SK-N-SH treated with all-trans-retinoic acid at 6 μM for 48 hours (cell line): ENCODE results near the gene DPYD.

Experiments
- ATAC-seq: fragments of 200-7000 bp; cut with Tn5 transposase; 3 replicates; pipeline ENCODE4 v1.9.1; 2020; ENCODE audit warnings: mild to moderate bottlenecking, moderate library complexity
- ARNTL ChIP-seq: fragments of 450-650 bp; formaldehyde crosslinking; IDR thresholded peaks from 2 replicates; pipeline ENCODE4 v1.5.0; 2020; ENCODE audit warnings: low read depth, mild to moderate bottlenecking, moderate library complexity, borderline replicate concordance
- BACH2 ChIP-seq: fragments of 250-450 bp; sonication (Bioruptor Pico); IDR thresholded peaks from 2 replicates; pipeline ENCODE4 v1.9.0; 2021; ENCODE audit warnings: mild to moderate bottlenecking, borderline replicate concordance
- ESRRG ChIP-seq: fragments of 250-450 bp; sonication (Bioruptor Pico); IDR thresholded peaks from 2 replicates; pipeline ENCODE4 v1.6.1; 2021; ENCODE audit warnings: mild to moderate bottlenecking
- GLIS3 ChIP-seq: fragments of 250-450 bp; sonication (Bioruptor Pico); IDR thresholded peaks from 2 replicates; pipeline ENCODE4 v1.5.0; 2020; ENCODE audit warnings: mild to moderate bottlenecking, moderate library complexity
- ISL1 ChIP-seq: fragments of 250-450 bp; sonication (Bioruptor Pico); IDR thresholded peaks from 2 replicates; pipeline ENCODE4 v2.1.2; 2022; ENCODE audit warnings: mild to moderate bottlenecking, moderate library complexity
- OSR1 ChIP-seq: fragments of 250-450 bp; sonication (Bioruptor Pico); IDR thresholded peaks from 2 replicates; pipeline ENCODE4 v1.8.0; 2022; ENCODE audit warnings: moderate library complexity, mild to moderate bottlenecking, inconsistent platforms
- POU6F1 ChIP-seq: fragments of 250-450 bp; sonication (Bioruptor Pico); IDR thresholded peaks from 2 replicates; pipeline ENCODE4 v1.8.0; 2021; ENCODE audit warnings: low read depth, mild to moderate bottlenecking, moderate library complexity, borderline replicate concordance
- PPARA ChIP-seq: fragments of 250-450 bp; sonication (Bioruptor Pico); IDR thresholded peaks from 2 replicates; pipeline ENCODE4 v1.5.0; 2020; ENCODE audit warnings: mild to moderate bottlenecking, borderline replicate concordance
- RARB ChIP-seq: fragments of 250-450 bp; sonication (Bioruptor Pico); IDR thresholded peaks from 2 replicates; pipeline ENCODE4 v1.8.0; 2021; ENCODE audit warnings: mild to moderate bottlenecking, moderate library complexity
- SNAI2 ChIP-seq: fragments of 250-450 bp; sonication (Bioruptor Pico); IDR thresholded peaks from 2 replicates; pipeline ENCODE4 v1.5.0; 2020; ENCODE audit warnings: mild to moderate bottlenecking, moderate library complexity
- TCF4 ChIP-seq: fragments of 250-450 bp; sonication (Bioruptor Pico); IDR thresholded peaks from 2 replicates; pipeline ENCODE4 v1.8.0; 2021; ENCODE audit warnings: mild to moderate bottlenecking, moderate library complexity, borderline replicate concordance
- TOX ChIP-seq: fragments of 250-450 bp; sonication (Bioruptor Pico); IDR thresholded peaks from 2 replicates; pipeline ENCODE4 v1.8.0; 2021; ENCODE audit warnings: mild to moderate bottlenecking, moderate library complexity, borderline replicate concordance
- ZC3H10 ChIP-seq: fragments of 250-450 bp; sonication (Bioruptor Pico); IDR thresholded peaks from 2 replicates; pipeline ENCODE4 v1.5.1; 2021; ENCODE audit warnings: mild to moderate bottlenecking, moderate library complexity
- ZFP3 ChIP-seq: fragments of 250-450 bp; sonication (Bioruptor Pico); IDR thresholded peaks from 2 replicates; pipeline ENCODE4 v1.5.0; 2020; ENCODE audit warnings: mild to moderate bottlenecking, moderate library complexity
- ZFP30 ChIP-seq: fragments of 450-650 bp; formaldehyde crosslinking; IDR thresholded peaks from 2 replicates; pipeline ENCODE4 v1.5.0; 2022; ENCODE audit warnings: mild to moderate bottlenecking, moderate library complexity
- ZNF565 ChIP-seq: fragments of 450-650 bp; formaldehyde crosslinking; conservative IDR thresholded peaks from 2 replicates; pipeline ENCODE4 v1.5.0; 2020; ENCODE audit warnings: low read depth, mild to moderate bottlenecking, moderate library complexity
- ZNF70 ChIP-seq: fragments of 450-650 bp; formaldehyde crosslinking; IDR thresholded peaks from 2 replicates; pipeline ENCODE4 v1.5.0; 2020; ENCODE audit warnings: mild to moderate bottlenecking, moderate library complexity
- ZNF8 ChIP-seq: fragments of 450-650 bp; formaldehyde crosslinking; IDR thresholded peaks from 2 replicates; pipeline ENCODE4 v1.5.0; 2020; ENCODE audit warnings: mild to moderate bottlenecking, moderate library complexity
- TF ChIP-seq, protein P1 (sequence below): fragments of 250-450 bp; sonication (Bioruptor Pico); IDR thresholded peaks from 2 replicates; pipeline ENCODE4 v1.5.1; 2021; ENCODE audit warnings: mild to moderate bottlenecking, moderate library complexity
- TF ChIP-seq, protein P2 (sequence below): fragments of 250-450 bp; sonication (Bioruptor Pico); IDR thresholded peaks from 2 replicates; pipeline ENCODE4 v1.8.0; 2020; ENCODE audit warnings: mild to moderate bottlenecking, moderate library complexity, borderline replicate concordance
- TF ChIP-seq, protein P3 (sequence below): fragments of 250-450 bp; sonication (Bioruptor Pico); IDR thresholded peaks from 2 replicates; pipeline ENCODE4 v1.5.0; 2020; ENCODE audit warnings: mild to moderate bottlenecking, moderate library complexity

Gene DPYD

GRCh38 chr1:97730271-97730670 is 190.6 kb downstream of the DPYD start:
- TF ChIP-seq TCF4 (CRISPR knock-in tag), result no peak
- TF ChIP-seq GLIS3 (CRISPR knock-in tag), result no peak
- TF ChIP-seq TOX (CRISPR knock-in tag), result no peak
- no peak for TF ChIP-seq ZNF70 (CRISPR knock-in tag)
- no peak for TF ChIP-seq ZNF8
- TF ChIP-seq, protein P1, sequence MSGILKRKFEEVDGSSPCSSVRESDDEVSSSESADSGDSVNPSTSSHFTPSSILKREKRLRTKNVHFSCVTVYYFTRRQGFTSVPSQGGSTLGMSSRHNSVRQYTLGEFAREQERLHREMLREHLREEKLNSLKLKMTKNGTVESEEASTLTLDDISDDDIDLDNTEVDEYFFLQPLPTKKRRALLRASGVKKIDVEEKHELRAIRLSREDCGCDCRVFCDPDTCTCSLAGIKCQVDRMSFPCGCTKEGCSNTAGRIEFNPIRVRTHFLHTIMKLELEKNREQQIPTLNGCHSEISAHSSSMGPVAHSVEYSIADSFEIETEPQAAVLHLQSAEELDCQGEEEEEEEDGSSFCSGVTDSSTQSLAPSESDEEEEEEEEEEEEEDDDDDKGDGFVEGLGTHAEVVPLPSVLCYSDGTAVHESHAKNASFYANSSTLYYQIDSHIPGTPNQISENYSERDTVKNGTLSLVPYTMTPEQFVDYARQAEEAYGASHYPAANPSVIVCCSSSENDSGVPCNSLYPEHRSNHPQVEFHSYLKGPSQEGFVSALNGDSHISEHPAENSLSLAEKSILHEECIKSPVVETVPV (CRISPR knock-in tag), result no peak
- no peak for TF ChIP-seq ZFP30 (CRISPR knock-in tag)
- no peak for TF ChIP-seq ESRRG
- no peak for TF ChIP-seq SNAI2
- no peak for ATAC-seq

GRCh38 chr1:97728436-97728835 is 192.4 kb downstream of the DPYD start:
- no peak for TF ChIP-seq OSR1 (CRISPR knock-in tag)
- TF ChIP-seq SNAI2, result no peak
- no peak for TF ChIP-seq TCF4 (CRISPR knock-in tag)
- no peak for ATAC-seq

GRCh38 chr1:97727029-97727428 is 193.8 kb downstream of the DPYD start:
- no peak for ATAC-seq
- TF ChIP-seq POU6F1 (CRISPR knock-in tag), result no peak
- TF ChIP-seq, protein P1 (CRISPR knock-in tag), result no peak
- no peak for TF ChIP-seq ZNF565 (CRISPR knock-in tag)
- no peak for TF ChIP-seq TCF4 (CRISPR knock-in tag)
- TF ChIP-seq ISL1, result no peak
- no peak for TF ChIP-seq ARNTL (CRISPR knock-in tag)
- no peak for TF ChIP-seq TOX (CRISPR knock-in tag)
- TF ChIP-seq RARB (CRISPR knock-in tag), result no peak
- TF ChIP-seq GLIS3 (CRISPR knock-in tag), result no peak
- no peak for TF ChIP-seq ZFP3 (CRISPR knock-in tag)
- TF ChIP-seq, protein P2, sequence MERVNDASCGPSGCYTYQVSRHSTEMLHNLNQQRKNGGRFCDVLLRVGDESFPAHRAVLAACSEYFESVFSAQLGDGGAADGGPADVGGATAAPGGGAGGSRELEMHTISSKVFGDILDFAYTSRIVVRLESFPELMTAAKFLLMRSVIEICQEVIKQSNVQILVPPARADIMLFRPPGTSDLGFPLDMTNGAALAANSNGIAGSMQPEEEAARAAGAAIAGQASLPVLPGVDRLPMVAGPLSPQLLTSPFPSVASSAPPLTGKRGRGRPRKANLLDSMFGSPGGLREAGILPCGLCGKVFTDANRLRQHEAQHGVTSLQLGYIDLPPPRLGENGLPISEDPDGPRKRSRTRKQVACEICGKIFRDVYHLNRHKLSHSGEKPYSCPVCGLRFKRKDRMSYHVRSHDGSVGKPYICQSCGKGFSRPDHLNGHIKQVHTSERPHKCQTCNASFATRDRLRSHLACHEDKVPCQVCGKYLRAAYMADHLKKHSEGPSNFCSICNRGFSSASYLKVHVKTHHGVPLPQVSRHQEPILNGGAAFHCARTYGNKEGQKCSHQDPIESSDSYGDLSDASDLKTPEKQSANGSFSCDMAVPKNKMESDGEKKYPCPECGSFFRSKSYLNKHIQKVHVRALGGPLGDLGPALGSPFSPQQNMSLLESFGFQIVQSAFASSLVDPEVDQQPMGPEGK (CRISPR knock-in tag), result no peak
- TF ChIP-seq, protein P3, sequence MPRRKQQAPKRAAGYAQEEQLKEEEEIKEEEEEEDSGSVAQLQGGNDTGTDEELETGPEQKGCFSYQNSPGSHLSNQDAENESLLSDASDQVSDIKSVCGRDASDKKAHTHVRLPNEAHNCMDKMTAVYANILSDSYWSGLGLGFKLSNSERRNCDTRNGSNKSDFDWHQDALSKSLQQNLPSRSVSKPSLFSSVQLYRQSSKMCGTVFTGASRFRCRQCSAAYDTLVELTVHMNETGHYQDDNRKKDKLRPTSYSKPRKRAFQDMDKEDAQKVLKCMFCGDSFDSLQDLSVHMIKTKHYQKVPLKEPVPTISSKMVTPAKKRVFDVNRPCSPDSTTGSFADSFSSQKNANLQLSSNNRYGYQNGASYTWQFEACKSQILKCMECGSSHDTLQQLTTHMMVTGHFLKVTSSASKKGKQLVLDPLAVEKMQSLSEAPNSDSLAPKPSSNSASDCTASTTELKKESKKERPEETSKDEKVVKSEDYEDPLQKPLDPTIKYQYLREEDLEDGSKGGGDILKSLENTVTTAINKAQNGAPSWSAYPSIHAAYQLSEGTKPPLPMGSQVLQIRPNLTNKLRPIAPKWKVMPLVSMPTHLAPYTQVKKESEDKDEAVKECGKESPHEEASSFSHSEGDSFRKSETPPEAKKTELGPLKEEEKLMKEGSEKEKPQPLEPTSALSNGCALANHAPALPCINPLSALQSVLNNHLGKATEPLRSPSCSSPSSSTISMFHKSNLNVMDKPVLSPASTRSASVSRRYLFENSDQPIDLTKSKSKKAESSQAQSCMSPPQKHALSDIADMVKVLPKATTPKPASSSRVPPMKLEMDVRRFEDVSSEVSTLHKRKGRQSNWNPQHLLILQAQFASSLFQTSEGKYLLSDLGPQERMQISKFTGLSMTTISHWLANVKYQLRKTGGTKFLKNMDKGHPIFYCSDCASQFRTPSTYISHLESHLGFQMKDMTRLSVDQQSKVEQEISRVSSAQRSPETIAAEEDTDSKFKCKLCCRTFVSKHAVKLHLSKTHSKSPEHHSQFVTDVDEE (CRISPR knock-in tag), result no peak
- no peak for TF ChIP-seq ZNF70 (CRISPR knock-in tag)
- no peak for TF ChIP-seq BACH2 (CRISPR knock-in tag)
- TF ChIP-seq OSR1 (CRISPR knock-in tag), result no peak

DNA sequence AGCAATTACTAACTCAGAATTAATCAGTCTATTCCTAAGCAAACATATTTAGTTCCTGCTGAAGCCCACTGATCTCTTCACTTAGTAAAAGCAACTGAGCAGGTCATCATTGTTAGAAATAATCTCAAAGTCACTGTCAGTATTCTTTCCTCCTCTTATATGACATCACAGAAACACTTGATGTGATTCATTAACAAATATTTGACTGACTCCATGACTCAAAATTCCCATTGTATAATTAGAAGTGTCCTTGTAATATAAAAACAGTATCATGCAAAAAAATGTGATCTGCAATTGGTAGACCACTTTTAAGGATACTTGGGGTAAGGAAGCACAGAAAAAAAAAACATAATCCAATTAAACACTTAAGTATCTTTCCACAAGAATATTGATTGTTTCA is 194.4 kb downstream of the DPYD start:
- no peak for TF ChIP-seq OSR1 (CRISPR knock-in tag)
- no peak for TF ChIP-seq ZNF70 (CRISPR knock-in tag)
- TF ChIP-seq GLIS3 (CRISPR knock-in tag), result no peak
- no peak for TF ChIP-seq ZFP30 (CRISPR knock-in tag)
- no peak for TF ChIP-seq RARB (CRISPR knock-in tag)
- TF ChIP-seq, protein P1 (CRISPR knock-in tag), result no peak
- no peak for TF ChIP-seq TOX (CRISPR knock-in tag)
- TF ChIP-seq PPARA, result no peak
- TF ChIP-seq SNAI2, result no peak
- no peak for TF ChIP-seq ZC3H10 (CRISPR knock-in tag)
- no peak for TF ChIP-seq ZNF8
- no peak for TF ChIP-seq ESRRG
- no peak for TF ChIP-seq BACH2 (CRISPR knock-in tag)
- no peak for TF ChIP-seq ZNF565 (CRISPR knock-in tag)
- TF ChIP-seq ZFP3 (CRISPR knock-in tag), result no peak
- TF ChIP-seq, protein P2 (CRISPR knock-in tag), result no peak
- TF ChIP-seq ARNTL (CRISPR knock-in tag), result no peak
- ATAC-seq, result no peak
